ENCODE data around the gene RUFY3.
"Not testable (repeated sequence)": the region's sequence is repeated elsewhere in the genome, so short reads cannot be mapped to it uniquely, and the experiment has no call there.

RUFY3 gene

GRCh38 chr4:70706044-70706461 is 15.7 kb upstream of the RUFY3 start:
- no peak for DNase-seq (ENCODE audit: low read depth)

GRCh38 chr4:70706516-70706915 is 15.2 kb upstream of the RUFY3 start:
- no peak for DNase-seq (ENCODE audit: low read depth)

GRCh38 chr4:70709611-70710205 is 12.1 kb upstream of the RUFY3 start:
- no peak for DNase-seq (ENCODE audit: low read depth)

GRCh38 chr4:70711599-70711998 is 10.2 kb upstream of the RUFY3 start:
- DNase-seq (ENCODE audit: low read depth): no peak

- no peak for DNase-seq (ENCODE audit: low read depth)
Observed at GRCh38 chr4:70712150-70712549, 9.6 kb upstream of the RUFY3 start.

- DNase-seq (ENCODE audit: low read depth): no peak
Observed at GRCh38 chr4:70712604-70713452, 8.9 kb upstream of the RUFY3 start.

GRCh38 chr4:70713453-70714078 is 8.2 kb upstream of the RUFY3 start:
- DNase-seq (ENCODE audit: low read depth): no peak

GRCh38 chr4:70714079-70714887 is 7.5 kb upstream of the RUFY3 start:
- DNase-seq (ENCODE audit: low read depth): no peak

- no peak for DNase-seq (ENCODE audit: low read depth)
Observed at GRCh38 chr4:70715097-70715496, 6.7 kb upstream of the RUFY3 start.

GRCh38 chr4:70718811-70719604 is 2.8 kb upstream of the RUFY3 start:
- no peak for DNase-seq (ENCODE audit: low read depth)

GRCh38 chr4:70722199-70722791 is 531 bp downstream of the RUFY3 start:
- DNase-seq (ENCODE audit: low read depth): no peak

GRCh38 chr4:70724463-70724862 is 2.7 kb downstream of the RUFY3 start:
- no peak for DNase-seq (ENCODE audit: low read depth)

- no peak for DNase-seq (ENCODE audit: low read depth)
Observed at GRCh38 chr4:70725633-70726032, 3.9 kb downstream of the RUFY3 start.

GRCh38 chr4:70726515-70726914 is 4.8 kb downstream of the RUFY3 start:
- not testable (repeated sequence) for DNase-seq (ENCODE audit: low read depth)

- DNase-seq (ENCODE audit: low read depth): no peak
Observed at GRCh38 chr4:70728091-70728490, 6.3 kb downstream of the RUFY3 start.

- DNase-seq (ENCODE audit: low read depth): not testable (repeated sequence)
Observed at GRCh38 chr4:70732878-70733277, 11.1 kb downstream of the RUFY3 start.

GRCh38 chr4:70734168-70734954 is 12.6 kb downstream of the RUFY3 start:
- DNase-seq (ENCODE audit: low read depth): no peak

- no peak for DNase-seq (ENCODE audit: low read depth)
Observed at GRCh38 chr4:70734971-70735370, 13.2 kb downstream of the RUFY3 start.

GRCh38 chr4:70735915-70736314 is 14.2 kb downstream of the RUFY3 start:
- not testable (repeated sequence) for DNase-seq (ENCODE audit: low read depth)

GRCh38 chr4:70737006-70737405 is 15.2 kb downstream of the RUFY3 start:
- DNase-seq (ENCODE audit: low read depth): no peak
